ENCODE results near the gene MISP.

MISP gene

GRCh38 chr19:763181-763580 is 12.3 kb downstream of the MISP start:
- TF ChIP-seq GATA1 (IDR thresholded peaks at IDR 0.05; ENCODE audit: low read depth, low read length) (no peak), POLR2A (IDR thresholded peaks at IDR 0.05; ENCODE audit: low read length) (no peak)
- DNase-seq = no peak

DNA sequence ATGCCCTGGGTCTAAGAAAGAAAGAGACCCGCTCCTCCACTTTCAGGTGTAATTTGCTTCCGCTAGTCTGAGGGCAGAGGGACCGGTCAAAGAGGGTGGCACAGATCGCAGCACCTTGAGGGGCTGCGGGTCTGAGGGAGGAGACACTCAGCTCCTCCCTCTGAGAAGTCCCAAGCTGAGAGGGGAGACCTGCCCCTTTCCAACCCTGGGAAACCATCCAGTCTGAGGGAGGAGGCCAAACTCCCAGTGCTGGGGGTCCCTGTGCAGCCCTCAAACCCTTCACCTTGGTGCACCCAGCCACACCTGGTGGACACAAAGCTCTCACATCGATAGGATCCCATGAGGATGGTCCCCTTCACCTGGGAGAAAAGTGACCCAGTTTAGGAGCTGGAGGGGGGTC is 13.0 kb downstream of the MISP start:
- DNase-seq = no peak
- TF ChIP-seq POLR2A (IDR thresholded peaks at IDR 0.05; ENCODE audit: low read length) (no peak), GATA1 (IDR thresholded peaks at IDR 0.05; ENCODE audit: low read depth, low read length) (no peak)

GRCh38 chr19:764301-764700 is 13.4 kb downstream of the MISP start:
- TF ChIP-seq POLR2A (IDR thresholded peaks at IDR 0.05; ENCODE audit: low read length) (no peak), GATA1 (IDR thresholded peaks at IDR 0.05; ENCODE audit: low read depth, low read length) (no peak)
- no peak for DNase-seq

GRCh38 chr19:765179-765738 is 14.3 kb downstream of the MISP start:
- no peak for TF ChIP-seq GATA1 (IDR thresholded peaks at IDR 0.05; ENCODE audit: low read depth, low read length)
- no peak for TF ChIP-seq POLR2A (IDR thresholded peaks at IDR 0.05; ENCODE audit: low read length)
- no peak for DNase-seq

DNA sequence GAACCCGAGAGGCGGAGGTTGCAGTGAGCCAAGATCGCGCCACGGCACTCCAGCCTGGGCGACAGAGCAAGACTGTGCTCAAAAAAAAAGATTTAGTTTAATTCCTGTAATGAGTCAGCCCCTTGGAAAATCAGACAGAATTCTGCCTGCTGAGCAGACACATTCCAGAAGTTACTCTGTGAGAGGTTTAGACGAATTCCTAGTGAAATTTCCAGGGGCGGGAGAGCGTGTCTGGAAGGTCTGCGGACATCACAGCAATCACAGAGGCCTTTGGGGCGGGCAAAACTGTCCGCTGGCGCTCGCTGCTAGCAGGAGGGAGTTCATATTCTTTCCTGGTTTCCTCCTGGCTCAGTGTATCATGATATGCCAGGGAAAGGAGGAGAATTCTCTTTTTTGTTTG is 17.5 kb downstream of the MISP start:
- no peak for DNase-seq
- TF ChIP-seq POLR2A (IDR thresholded peaks at IDR 0.05; ENCODE audit: low read length) (no peak), GATA1 (IDR thresholded peaks at IDR 0.05; ENCODE audit: low read depth, low read length) (no peak)

DNA sequence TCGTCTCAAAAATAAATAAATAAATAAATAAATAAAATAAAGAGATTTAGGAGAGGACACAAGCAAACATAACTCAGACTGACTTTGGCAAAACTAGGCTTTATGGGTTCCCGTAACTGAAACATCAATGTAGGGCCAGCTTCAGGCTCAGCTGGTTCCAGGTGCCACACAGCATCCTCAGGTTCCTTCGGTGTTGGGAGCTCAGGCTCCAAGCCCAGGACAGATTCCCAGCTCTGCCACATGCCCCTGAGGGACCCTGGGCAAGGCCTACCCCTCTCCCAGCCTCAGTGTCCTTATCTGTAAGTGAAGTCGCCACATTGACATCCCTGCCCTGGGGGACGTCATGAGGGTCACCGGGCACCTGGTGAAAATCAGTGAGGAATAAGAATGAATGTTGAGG is 18.7 kb downstream of the MISP start:
- no peak for DNase-seq
- TF ChIP-seq POLR2A (IDR thresholded peaks at IDR 0.05; ENCODE audit: low read length) (no peak), GATA1 (IDR thresholded peaks at IDR 0.05; ENCODE audit: low read depth, low read length) (no peak)

- peak; percentile 82 to 83 for DNase-seq
- TF ChIP-seq POLR2A (IDR thresholded peaks at IDR 0.05; ENCODE audit: low read length) = no peak
- no peak for TF ChIP-seq GATA1 (IDR thresholded peaks at IDR 0.05; ENCODE audit: low read depth, low read length)
These were observed 20.4 kb downstream of the MISP start for GRCh38 chr19:771332-771785.

DNA sequence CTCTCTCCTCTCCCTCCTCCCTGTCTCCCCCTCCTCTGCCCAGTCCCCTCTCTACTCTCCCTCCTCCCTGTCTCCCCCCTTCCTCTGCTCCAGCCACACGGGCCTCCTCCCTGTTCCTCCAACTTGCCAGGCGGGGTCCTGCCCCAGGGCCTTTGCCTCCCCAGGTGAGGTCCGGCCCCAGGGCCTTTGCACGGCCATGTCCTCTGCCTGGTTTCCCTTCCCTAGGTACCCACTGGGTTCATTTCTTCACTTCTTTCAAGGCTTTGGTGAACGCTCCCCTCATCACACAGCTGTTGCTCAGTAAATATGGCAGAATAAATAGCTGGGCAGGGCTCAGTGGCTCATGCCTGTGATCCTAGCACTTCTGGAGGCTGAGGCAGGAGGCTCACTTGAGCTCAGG is 21.2 kb downstream of the MISP start:
- DNase-seq = no peak
- no peak for TF ChIP-seq GATA1 (IDR thresholded peaks at IDR 0.05; ENCODE audit: low read depth, low read length)
- no peak for TF ChIP-seq POLR2A (IDR thresholded peaks at IDR 0.05; ENCODE audit: low read length)

GRCh38 chr19:772730-773436 is 22.0 kb downstream of the MISP start:
- DNase-seq = no peak
- TF ChIP-seq POLR2A (IDR thresholded peaks at IDR 0.05; ENCODE audit: low read length) = no peak
- no peak for TF ChIP-seq GATA1 (IDR thresholded peaks at IDR 0.05; ENCODE audit: low read depth, low read length)

- no peak for DNase-seq
- no peak for TF ChIP-seq POLR2A (IDR thresholded peaks at IDR 0.05; ENCODE audit: low read length)
These were observed 25.6 kb downstream of the MISP start for GRCh38 chr19:776549-776948.

GRCh38 chr19:778910-779653 is 28.2 kb downstream of the MISP start:
- TF ChIP-seq GATA1 (IDR thresholded peaks at IDR 0.05; ENCODE audit: low read depth, low read length) (no peak), POLR2A (IDR thresholded peaks at IDR 0.05; ENCODE audit: low read length) (no peak)
- no peak for DNase-seq

DNA sequence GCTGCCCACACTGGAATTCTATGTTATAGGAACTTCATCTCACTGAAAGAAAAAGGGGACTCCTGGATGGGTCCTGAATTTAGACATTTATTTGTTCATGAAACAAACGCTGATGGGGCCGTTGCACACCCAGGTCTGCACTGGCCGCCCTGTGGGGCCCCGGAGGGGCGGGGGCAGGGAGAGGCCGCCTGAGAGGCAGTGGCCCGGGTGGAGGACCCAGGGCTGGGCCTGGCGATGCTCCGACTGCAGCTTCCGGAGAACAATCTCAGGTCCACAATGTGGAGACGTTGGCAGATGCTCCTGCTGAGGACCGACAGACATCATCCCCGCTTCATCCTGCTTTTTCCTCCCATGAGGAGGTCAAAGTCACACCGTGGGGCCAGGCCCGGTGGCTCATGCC is 30.0 kb downstream of the MISP start:
- TF ChIP-seq GATA1 (IDR thresholded peaks at IDR 0.05; ENCODE audit: low read depth, low read length) (no peak), POLR2A (IDR thresholded peaks at IDR 0.05; ENCODE audit: low read length) (no peak)
- DNase-seq = no peak

DNA sequence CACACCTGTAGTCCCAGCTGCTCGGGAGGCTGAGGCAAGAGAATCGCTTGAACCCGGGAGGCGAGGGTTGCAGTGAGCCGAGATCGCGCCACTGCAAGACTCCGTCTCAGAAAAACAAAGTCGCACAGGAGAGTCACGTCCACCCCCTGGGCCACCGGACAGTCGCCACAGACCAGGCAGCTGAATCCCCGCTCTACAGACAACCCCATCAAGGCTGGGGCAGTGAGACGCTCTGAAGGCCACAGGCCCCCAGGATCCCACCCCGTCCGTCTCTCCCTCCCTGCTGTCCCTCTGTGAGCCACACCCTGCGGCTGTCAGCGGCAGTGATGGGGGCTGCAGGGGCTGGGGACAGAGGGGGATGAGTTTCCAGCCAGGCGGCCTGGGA is 30.9 kb downstream of the MISP start:
- DNase-seq = no peak
- TF ChIP-seq GATA1 (IDR thresholded peaks at IDR 0.05; ENCODE audit: low read depth, low read length) = no peak
- no peak for TF ChIP-seq POLR2A (IDR thresholded peaks at IDR 0.05; ENCODE audit: low read length)

DNA sequence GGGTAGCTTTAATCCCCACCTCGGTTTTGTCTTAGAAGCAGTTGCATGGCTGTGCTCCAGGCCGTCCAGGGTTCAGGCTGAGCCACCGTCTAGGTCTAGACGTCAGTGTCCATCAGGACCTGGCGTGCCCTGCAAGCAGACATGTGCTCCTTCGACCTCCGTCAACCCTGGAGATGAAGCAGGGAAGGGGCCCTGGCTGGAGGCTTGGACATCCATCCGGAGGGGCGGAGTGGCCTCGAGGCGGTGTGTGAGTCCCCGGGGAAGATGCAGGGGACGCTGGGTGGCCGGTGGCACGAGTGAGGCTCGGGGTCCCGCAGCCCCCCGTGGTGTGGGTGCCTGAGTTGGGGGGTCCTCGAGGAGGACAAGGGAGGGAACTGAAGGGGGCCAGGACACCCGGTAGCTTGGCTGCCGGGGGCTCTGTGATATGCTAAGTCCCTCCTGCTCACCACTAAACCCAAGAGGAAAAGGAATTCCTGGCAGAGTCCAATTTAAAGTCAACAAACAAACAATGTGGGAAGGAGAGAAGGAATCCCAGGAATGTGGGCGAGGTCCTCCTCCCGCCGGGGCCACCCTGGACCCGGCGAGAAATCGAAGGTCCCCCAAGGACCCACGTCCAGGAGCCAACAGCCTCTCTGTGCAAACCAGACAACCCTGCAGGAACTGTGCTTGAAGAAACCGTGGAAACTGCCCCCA is 31.4 kb downstream of the MISP start:
- no peak for DNase-seq
- TF ChIP-seq GATA1 (IDR thresholded peaks at IDR 0.05; ENCODE audit: low read depth, low read length) (no peak), POLR2A (IDR thresholded peaks at IDR 0.05; ENCODE audit: low read length) (no peak)

Measured in erythroblast (primary cell).